Measurements from ENCODE around the gene SLC22A5. TPM values are rescaled to one million over a fixed set of nuclear protein-coding genes. Genes with fewer than 3 reads are reported as not detected.

Gene SLC22A5
- total RNA-seq, 1 experiment from 2014 or later, result 15.2 TPM

DNA sequence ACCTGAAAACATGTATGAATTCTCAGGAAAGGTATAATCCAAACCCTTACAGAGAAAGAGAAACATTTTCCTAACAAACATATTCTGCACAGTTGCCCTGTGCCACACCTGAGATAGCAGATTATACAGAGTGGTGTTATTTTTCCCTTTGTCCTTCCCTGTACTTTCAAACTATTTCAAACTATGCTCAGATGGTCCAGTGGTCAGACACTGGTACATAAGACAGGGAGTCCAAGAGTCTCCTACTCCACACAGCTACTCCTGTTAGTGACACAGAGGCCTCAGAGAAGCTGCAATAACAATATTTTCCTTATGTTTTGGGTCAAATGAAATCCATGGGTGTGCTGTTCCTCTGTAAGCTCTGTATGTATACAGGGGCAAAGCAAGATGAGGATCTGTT, 30.0 kb upstream of the SLC22A5 start:
- H3K9me3 ChIP-seq (ENCODE audit: insufficient read depth, low read depth), result no peaks in the 10 kb centered on the region
- TF ChIP-seq, protein P1, sequence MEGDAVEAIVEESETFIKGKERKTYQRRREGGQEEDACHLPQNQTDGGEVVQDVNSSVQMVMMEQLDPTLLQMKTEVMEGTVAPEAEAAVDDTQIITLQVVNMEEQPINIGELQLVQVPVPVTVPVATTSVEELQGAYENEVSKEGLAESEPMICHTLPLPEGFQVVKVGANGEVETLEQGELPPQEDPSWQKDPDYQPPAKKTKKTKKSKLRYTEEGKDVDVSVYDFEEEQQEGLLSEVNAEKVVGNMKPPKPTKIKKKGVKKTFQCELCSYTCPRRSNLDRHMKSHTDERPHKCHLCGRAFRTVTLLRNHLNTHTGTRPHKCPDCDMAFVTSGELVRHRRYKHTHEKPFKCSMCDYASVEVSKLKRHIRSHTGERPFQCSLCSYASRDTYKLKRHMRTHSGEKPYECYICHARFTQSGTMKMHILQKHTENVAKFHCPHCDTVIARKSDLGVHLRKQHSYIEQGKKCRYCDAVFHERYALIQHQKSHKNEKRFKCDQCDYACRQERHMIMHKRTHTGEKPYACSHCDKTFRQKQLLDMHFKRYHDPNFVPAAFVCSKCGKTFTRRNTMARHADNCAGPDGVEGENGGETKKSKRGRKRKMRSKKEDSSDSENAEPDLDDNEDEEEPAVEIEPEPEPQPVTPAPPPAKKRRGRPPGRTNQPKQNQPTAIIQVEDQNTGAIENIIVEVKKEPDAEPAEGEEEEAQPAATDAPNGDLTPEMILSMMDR (conservative IDR thresholded peaks at IDR 0.05), result no peak
- no peak for TF ChIP-seq EZH2 (IDR thresholded peaks at IDR 0.05; ENCODE audit: low read depth)
- H3K36me3 ChIP-seq (ENCODE audit: low read depth), result no peaks in the 10 kb centered on the region
- CTCF ChIA-PET, result no interaction called here
- H3K27ac ChIP-seq, result no peak overlapping the region
- no peaks in the 10 kb centered on the region for H3K9me2 ChIP-seq (ENCODE audit: insufficient read depth)
- H3K4me1 ChIP-seq (replicated peaks; ENCODE audit: insufficient read depth), result peaks cover 8% of the 10 kb centered on the region; the same call in 1 of the 2 replicates
- intact Hi-C loops (cut with micrococcal nuclease; ENCODE audit: unreplicated experiment), result no loop called here
- H2AFZ ChIP-seq, result no peak overlapping the region
- no peak overlapping the region for H3K4me2 ChIP-seq
- H3K79me2 ChIP-seq (ENCODE audit: low read depth), result no peaks in the 10 kb centered on the region
- H3F3A ChIP-seq (ENCODE audit: insufficient read depth, low read depth), result peaks cover 4% of the 10 kb centered on the region; the same call in 1 of the 2 replicates
- no TSS peak for BruUV-seq (replicated peaks)
- H3K4me3 ChIP-seq, result no peak overlapping the region
- no peak for DNase-seq
- H3K27me3 ChIP-seq (ENCODE audit: insufficient read depth, low read depth), result no peaks in the 10 kb centered on the region
- H4K20me1 ChIP-seq (ENCODE audit: insufficient read depth), result no peaks in the 10 kb centered on the region
- POLR2A ChIA-PET (ENCODE audit: unreplicated experiment), result no interaction called here

DNA sequence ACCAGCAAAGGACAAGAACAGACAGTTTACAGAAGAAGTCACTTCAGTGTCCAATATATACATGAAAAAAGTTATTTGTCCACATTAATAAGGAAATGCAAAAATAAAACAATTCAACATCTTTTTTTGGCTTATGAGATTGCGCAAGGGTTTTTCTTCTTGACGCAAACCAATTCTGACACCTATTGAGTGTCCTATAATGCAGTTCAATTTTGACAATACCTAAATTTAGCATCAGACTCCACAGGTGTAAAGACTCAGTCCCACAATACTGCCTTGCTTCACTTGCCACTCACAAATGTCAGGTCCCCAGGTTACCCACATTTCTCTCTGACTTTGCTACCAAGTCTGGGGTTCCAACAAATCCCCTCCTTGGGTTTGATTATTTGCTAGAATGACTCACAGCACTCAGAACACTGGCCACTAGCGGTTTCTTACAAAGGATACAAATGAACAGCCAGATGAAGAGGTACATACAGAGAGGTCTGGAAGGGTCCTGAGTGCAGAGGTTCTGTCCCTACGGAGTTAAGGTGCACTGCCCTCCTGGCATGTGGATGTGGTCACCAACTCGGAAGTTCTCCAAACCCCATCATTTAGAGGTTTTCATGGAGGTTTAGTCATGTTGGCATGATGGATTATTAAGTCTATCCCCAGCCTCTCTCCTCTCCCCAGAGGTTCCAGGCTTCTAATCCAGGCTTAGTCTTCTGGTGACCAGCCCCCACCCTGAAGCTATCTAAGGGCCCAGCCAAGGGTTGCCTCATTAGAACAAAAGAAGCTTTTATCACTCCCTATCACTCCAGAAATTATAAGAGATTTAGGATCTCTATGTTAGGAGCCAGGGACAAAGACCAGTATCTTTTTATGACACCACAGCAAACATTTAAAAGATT, 27.0 kb upstream of the SLC22A5 start:
- TF ChIP-seq, protein P1 (conservative IDR thresholded peaks at IDR 0.05), result no peak
- TF ChIP-seq EZH2 (IDR thresholded peaks at IDR 0.05; ENCODE audit: low read depth), result no peak
- POLR2A ChIA-PET (ENCODE audit: unreplicated experiment), result interaction anchor here (0.5 to 0.7 kb wide), 2 partner anchors 116 to 889 kb away, joined by 4 to 7 read pairs; no protein-coding TSS in a partner anchor
- no peaks in the 10 kb centered on the region for H3K9me2 ChIP-seq (ENCODE audit: insufficient read depth)
- DNase-seq, result no peak
- BruUV-seq (replicated peaks), result no TSS peak
- no peak overlapping the region for H2AFZ ChIP-seq
- no peaks in the 10 kb centered on the region for H3K79me2 ChIP-seq (ENCODE audit: low read depth)
- intact Hi-C loops (cut with micrococcal nuclease; ENCODE audit: unreplicated experiment), result no loop called here
- CTCF ChIA-PET, result no interaction called here
- H3K4me2 ChIP-seq, result no peak overlapping the region
- H3K9me3 ChIP-seq (ENCODE audit: insufficient read depth, low read depth), result no peaks in the 10 kb centered on the region
- H3F3A ChIP-seq (ENCODE audit: insufficient read depth, low read depth), result no peaks in the 10 kb centered on the region; the same call in 1 of the 2 replicates
- H3K27me3 ChIP-seq (ENCODE audit: insufficient read depth, low read depth), result no peaks in the 10 kb centered on the region
- no peak overlapping the region for H3K4me3 ChIP-seq
- no peaks in the 10 kb centered on the region for H3K36me3 ChIP-seq (ENCODE audit: low read depth)
- no peaks in the 10 kb centered on the region for H4K20me1 ChIP-seq (ENCODE audit: insufficient read depth)
- no peak overlapping the region for H3K27ac ChIP-seq
- H3K4me1 ChIP-seq (replicated peaks; ENCODE audit: insufficient read depth), result no peaks in the 10 kb centered on the region

GRCh38 chr5:132344775-132345514, 24.6 kb upstream of the SLC22A5 start:
- Histone ChIP-seq H4K20me1 (ENCODE audit: insufficient read depth) (no peaks in the 10 kb centered on the region), H3K36me3 (ENCODE audit: low read depth) (peaks cover 6% of the 10 kb centered on the region; the same call in 1 of the 2 replicates), H3F3A (ENCODE audit: insufficient read depth, low read depth) (no peaks in the 10 kb centered on the region; the same call in 1 of the 2 replicates), H3K27me3 (ENCODE audit: insufficient read depth, low read depth) (no peaks in the 10 kb centered on the region), H3K4me3 (no peak overlapping the region), H2AFZ (no peak overlapping the region), H3K9me3 (ENCODE audit: insufficient read depth, low read depth) (no peaks in the 10 kb centered on the region), H3K9me2 (ENCODE audit: insufficient read depth) (no peaks in the 10 kb centered on the region), H3K4me1 (replicated peaks; ENCODE audit: insufficient read depth) (no peaks in the 10 kb centered on the region), H3K79me2 (ENCODE audit: low read depth) (no peaks in the 10 kb centered on the region), H3K27ac (no peak overlapping the region), H3K4me2 (no peak overlapping the region)
- ChIA-PET POLR2A (ENCODE audit: unreplicated experiment) (no interaction called here), CTCF (no interaction called here)
- no peak for DNase-seq
- BruUV-seq (replicated peaks), result no TSS peak
- no peak for TF ChIP-seq EZH2 (IDR thresholded peaks at IDR 0.05; ENCODE audit: low read depth)
- TF ChIP-seq, protein P1 (conservative IDR thresholded peaks at IDR 0.05), result no peak
- intact Hi-C loops (cut with micrococcal nuclease; ENCODE audit: unreplicated experiment), result no loop called here
